Epithelial cell of prostate (primary cell): ENCODE results near the gene MAL.

ENCODE experiments used
- DNase-seq: peaks from one replicate; pipeline ENCODE4 v3.0.0-alpha.2; 2011; ENCODE audit warnings: low read depth, low spot score
- H3K27ac ChIP-seq: fragments of 450-650 bp; 2 replicates; pipeline ENCODE4 v1.5.1; 2017; ENCODE audit warnings: mild to moderate bottlenecking

Gene MAL

GRCh38 chr2:95025406-95026319, at the start of gene MAL:
Gene MAL, plus strand, starts transcription at chr2:95025708. Its CDS starts 85 bp downstream, at chr2:95025793.
- H3K27ac ChIP-seq = no peak within 1 kb of the TSS
- no peak for DNase-seq

- no peak for DNase-seq
- H3K27ac ChIP-seq = no peak overlapping the region
These were observed 47.7 kb upstream of the MAL start for GRCh38 chr2:94977826-94978225.

- no peak for DNase-seq
- H3K27ac ChIP-seq = no peak overlapping the region
These were observed 46.6 kb upstream of the MAL start for GRCh38 chr2:94978917-94979316.

GRCh38 chr2:94979406-94980375, 45.8 kb upstream of the MAL start:
- no peak for DNase-seq
- no peak overlapping the region for H3K27ac ChIP-seq

GRCh38 chr2:94980406-94980805, 45.1 kb upstream of the MAL start:
- no peak overlapping the region for H3K27ac ChIP-seq
- no peak for DNase-seq

- peak overlapping the region; percentile 68 for H3K27ac ChIP-seq
- DNase-seq = no peak
These were observed 43.4 kb upstream of the MAL start for GRCh38 chr2:94982156-94982555.

GRCh38 chr2:94982675-94983074, 42.8 kb upstream of the MAL start:
- peak overlapping the region; percentile 68 for H3K27ac ChIP-seq
- no peak for DNase-seq

- peak overlapping the region; percentile 68 for H3K27ac ChIP-seq
- peak; percentile 51 for DNase-seq
These were observed 40.4 kb upstream of the MAL start for GRCh38 chr2:94984964-94985575.

GRCh38 chr2:94985636-94986035, 39.9 kb upstream of the MAL start:
- DNase-seq = no peak
- H3K27ac ChIP-seq = peak overlapping the region; percentile 68

GRCh38 chr2:94986392-94986963, 39.0 kb upstream of the MAL start:
- peak overlapping the region; percentile 68 for H3K27ac ChIP-seq

GRCh38 chr2:94987074-94988020, 38.2 kb upstream of the MAL start:
- H3K27ac ChIP-seq = no peak overlapping the region
- no peak for DNase-seq

More at GRCh38 chr2:94986392-94986963, 39.0 kb upstream of the MAL start:
- no peak for DNase-seq

GRCh38 chr2:94990956-94991355, 34.6 kb upstream of the MAL start:
- no peak overlapping the region for H3K27ac ChIP-seq
- no peak for DNase-seq

GRCh38 chr2:94992360-94992759, 33.1 kb upstream of the MAL start:
- no peak for DNase-seq
- H3K27ac ChIP-seq = no peak overlapping the region

GRCh38 chr2:94993176-94994062, 32.1 kb upstream of the MAL start:
- no peak overlapping the region for H3K27ac ChIP-seq
- DNase-seq = no peak

- DNase-seq = no peak
- H3K27ac ChIP-seq = no peak overlapping the region
These were observed 31.2 kb upstream of the MAL start for GRCh38 chr2:94994063-94994913.

GRCh38 chr2:94994914-94995552, 30.5 kb upstream of the MAL start:
- no peak overlapping the region for H3K27ac ChIP-seq
- DNase-seq = no peak
